ENCODE data around the gene KCNQ1.

KCNQ1 gene

GRCh38 chr11:2434506-2435255 is 10.1 kb upstream of the KCNQ1 start:
- H4K91ac ChIP-seq (ENCODE audit: low read length), result no peak overlapping the region
- WGBS, result 84% methylated on average over 10 of the region's 11 CpGs
- no peak overlapping the region for H2BK15ac ChIP-seq (ENCODE audit: low read depth, poor library complexity, severe bottlenecking)
- no peaks in the 10 kb centered on the region for H3K79me1 ChIP-seq (replicated peaks; ENCODE audit: low read length, poor library complexity, severe bottlenecking)
- DNase-seq, result no peak
- H2BK12ac ChIP-seq (ENCODE audit: low read length in 2 of 2), result no peak overlapping the region
- H2AFZ ChIP-seq (ENCODE audit: low read depth, low read length), result no peak overlapping the region
- H4K8ac ChIP-seq (ENCODE audit: low read length), result no peak overlapping the region
- H3K27ac ChIP-seq (ENCODE audit: low read length, poor library complexity, severe bottlenecking), result no peak overlapping the region
- no peak overlapping the region for H3K9ac ChIP-seq (ENCODE audit: low read length)
- no peak overlapping the region for H3K4me2 ChIP-seq (ENCODE audit: low read length, poor library complexity, severe bottlenecking)
- H2BK120ac ChIP-seq (ENCODE audit: low read depth, low read length), result no peak overlapping the region
- no peaks in the 10 kb centered on the region for H3K36me3 ChIP-seq (ENCODE audit: control insufficient read depth in 1 of 2, insufficient read depth in 2 of 2, low read depth in 1 of 2, low read length in 2 of 2)
- no peak overlapping the region for H3K14ac ChIP-seq (ENCODE audit: low read length in 2 of 2)
- H2BK5ac ChIP-seq (ENCODE audit: low read depth, low read length, poor library complexity, severe bottlenecking), result no peak overlapping the region
- H3K9me3 ChIP-seq (ENCODE audit: control insufficient read depth, low read length), result peaks cover under 1% of the 10 kb centered on the region
- H3K4me3 ChIP-seq (ENCODE audit: insufficient read depth in 1 of 2, low read depth in 1 of 2, low read length in 2 of 2), result no peak overlapping the region
- no peak overlapping the region for H2AK5ac ChIP-seq (ENCODE audit: low read length, severe bottlenecking)
- H3K18ac ChIP-seq (ENCODE audit: low read depth in 1 of 2, low read length in 2 of 2), result no peak overlapping the region
- H3K23ac ChIP-seq (ENCODE audit: low read length in 2 of 2), result no peak overlapping the region
- no peak overlapping the region for H3K4ac ChIP-seq (ENCODE audit: low read depth in 1 of 2, low read length in 2 of 2)
- no peaks in the 10 kb centered on the region for H3K4me1 ChIP-seq (ENCODE audit: control insufficient read depth, insufficient read depth, low read depth, low read length)
- H3K27me3 ChIP-seq (ENCODE audit: control insufficient read depth in 1 of 2, insufficient read depth in 1 of 2, low read length in 2 of 2), result peaks cover 13 to 76% of the 10 kb centered on the region in 2 experiments

GRCh38 chr11:2435288-2436012 is 9.4 kb upstream of the KCNQ1 start:
- no peak overlapping the region for H2BK15ac ChIP-seq (ENCODE audit: low read depth, poor library complexity, severe bottlenecking)
- no peak overlapping the region for H2AK5ac ChIP-seq (ENCODE audit: low read length, severe bottlenecking)
- H2BK120ac ChIP-seq (ENCODE audit: low read depth, low read length), result no peak overlapping the region
- no peak overlapping the region for H4K8ac ChIP-seq (ENCODE audit: low read length)
- no peak overlapping the region for H3K4ac ChIP-seq (ENCODE audit: low read depth in 1 of 2, low read length in 2 of 2)
- H3K79me1 ChIP-seq (replicated peaks; ENCODE audit: low read length, poor library complexity, severe bottlenecking), result no peaks in the 10 kb centered on the region
- H3K36me3 ChIP-seq (ENCODE audit: control insufficient read depth in 1 of 2, insufficient read depth in 2 of 2, low read depth in 1 of 2, low read length in 2 of 2), result no peaks in the 10 kb centered on the region
- no peak overlapping the region for H3K9ac ChIP-seq (ENCODE audit: low read length)
- no peak overlapping the region for H2BK5ac ChIP-seq (ENCODE audit: low read depth, low read length, poor library complexity, severe bottlenecking)
- no peak overlapping the region for H3K18ac ChIP-seq (ENCODE audit: low read depth in 1 of 2, low read length in 2 of 2)
- H3K27me3 ChIP-seq (ENCODE audit: control insufficient read depth in 1 of 2, insufficient read depth in 1 of 2, low read length in 2 of 2), result peaks cover 18 to 83% of the 10 kb centered on the region in 2 experiments
- H3K9me3 ChIP-seq (ENCODE audit: control insufficient read depth, low read length), result peaks cover 3% of the 10 kb centered on the region
- H3K4me3 ChIP-seq (ENCODE audit: insufficient read depth in 1 of 2, low read depth in 1 of 2, low read length in 2 of 2), result no peak overlapping the region
- H2BK12ac ChIP-seq (ENCODE audit: low read length in 2 of 2), result no peak overlapping the region
- no peak overlapping the region for H4K91ac ChIP-seq (ENCODE audit: low read length)
- DNase-seq, result no peak
- no peak overlapping the region for H3K4me2 ChIP-seq (ENCODE audit: low read length, poor library complexity, severe bottlenecking)
- H3K4me1 ChIP-seq (ENCODE audit: control insufficient read depth, insufficient read depth, low read depth, low read length), result no peaks in the 10 kb centered on the region
- no peak overlapping the region for H3K27ac ChIP-seq (ENCODE audit: low read length, poor library complexity, severe bottlenecking)
- WGBS, result 74% methylated on average over 12 of the region's 12 CpGs
- H3K14ac ChIP-seq (ENCODE audit: low read length in 2 of 2), result no peak overlapping the region
- H2AFZ ChIP-seq (ENCODE audit: low read depth, low read length), result no peak overlapping the region
- H3K23ac ChIP-seq (ENCODE audit: low read length in 2 of 2), result no peak overlapping the region

- DNase-seq, result no peak
- no peak overlapping the region for H3K9ac ChIP-seq (ENCODE audit: low read length)
- H3K23ac ChIP-seq (ENCODE audit: low read length in 2 of 2), result no peak overlapping the region
- no peak overlapping the region for H2AK5ac ChIP-seq (ENCODE audit: low read length, severe bottlenecking)
- H3K27me3 ChIP-seq (ENCODE audit: control insufficient read depth in 1 of 2, insufficient read depth in 1 of 2, low read length in 2 of 2), result peaks cover 24 to 88% of the 10 kb centered on the region in 2 experiments
- H3K4me1 ChIP-seq (ENCODE audit: control insufficient read depth, insufficient read depth, low read depth, low read length), result no peaks in the 10 kb centered on the region
- H4K8ac ChIP-seq (ENCODE audit: low read length), result no peak overlapping the region
- H3K4ac ChIP-seq (ENCODE audit: low read depth in 1 of 2, low read length in 2 of 2), result no peak overlapping the region
- H3K4me2 ChIP-seq (ENCODE audit: low read length, poor library complexity, severe bottlenecking), result no peak overlapping the region
- no peaks in the 10 kb centered on the region for H3K79me1 ChIP-seq (replicated peaks; ENCODE audit: low read length, poor library complexity, severe bottlenecking)
- 81% methylated on average over 10 of the region's 10 CpGs for WGBS
- H4K91ac ChIP-seq (ENCODE audit: low read length), result peak overlapping the region; percentile 8
- no peak overlapping the region for H3K27ac ChIP-seq (ENCODE audit: low read length, poor library complexity, severe bottlenecking)
- H2BK15ac ChIP-seq (ENCODE audit: low read depth, poor library complexity, severe bottlenecking), result no peak overlapping the region
- no peak overlapping the region for H2BK120ac ChIP-seq (ENCODE audit: low read depth, low read length)
- H3K18ac ChIP-seq (ENCODE audit: low read depth in 1 of 2, low read length in 2 of 2), result no peak overlapping the region
- no peak overlapping the region for H2AFZ ChIP-seq (ENCODE audit: low read depth, low read length)
- no peak overlapping the region for H3K14ac ChIP-seq (ENCODE audit: low read length in 2 of 2)
- H2BK12ac ChIP-seq (ENCODE audit: low read length in 2 of 2), result no peak overlapping the region
- no peaks in the 10 kb centered on the region for H3K36me3 ChIP-seq (ENCODE audit: control insufficient read depth in 1 of 2, insufficient read depth in 2 of 2, low read depth in 1 of 2, low read length in 2 of 2)
- peaks cover 3% of the 10 kb centered on the region for H3K9me3 ChIP-seq (ENCODE audit: control insufficient read depth, low read length)
- H2BK5ac ChIP-seq (ENCODE audit: low read depth, low read length, poor library complexity, severe bottlenecking), result no peak overlapping the region
- no peak overlapping the region for H3K4me3 ChIP-seq (ENCODE audit: insufficient read depth in 1 of 2, low read depth in 1 of 2, low read length in 2 of 2)
Measured at GRCh38 chr11:2436013-2436520, 8.7 kb upstream of the KCNQ1 start.

- Histone ChIP-seq H3K9me3 (ENCODE audit: control insufficient read depth, low read length) (peaks cover 3% of the 10 kb centered on the region), H3K79me1 (replicated peaks; ENCODE audit: low read length, poor library complexity, severe bottlenecking) (no peaks in the 10 kb centered on the region), H3K27me3 (ENCODE audit: control insufficient read depth in 1 of 2, insufficient read depth in 1 of 2, low read length in 2 of 2) (peaks cover 29 to 87% of the 10 kb centered on the region in 2 experiments), H3K18ac (ENCODE audit: low read depth in 1 of 2, low read length in 2 of 2) (no peak overlapping the region), H3K4me3 (ENCODE audit: insufficient read depth in 1 of 2, low read depth in 1 of 2, low read length in 2 of 2) (no peak overlapping the region), H2BK120ac (ENCODE audit: low read depth, low read length) (no peak overlapping the region), H3K4me2 (ENCODE audit: low read length, poor library complexity, severe bottlenecking) (no peak overlapping the region), H3K9ac (ENCODE audit: low read length) (no peak overlapping the region), H3K36me3 (ENCODE audit: control insufficient read depth in 1 of 2, insufficient read depth in 2 of 2, low read depth in 1 of 2, low read length in 2 of 2) (no peaks in the 10 kb centered on the region), H3K27ac (ENCODE audit: low read length, poor library complexity, severe bottlenecking) (no peak overlapping the region), H3K4me1 (ENCODE audit: control insufficient read depth, insufficient read depth, low read depth, low read length) (no peaks in the 10 kb centered on the region), H2BK5ac (ENCODE audit: low read depth, low read length, poor library complexity, severe bottlenecking) (no peak overlapping the region), H3K23ac (ENCODE audit: low read length in 2 of 2) (no peak overlapping the region), H2BK15ac (ENCODE audit: low read depth, poor library complexity, severe bottlenecking) (no peak overlapping the region), H4K8ac (ENCODE audit: low read length) (no peak overlapping the region), H2AFZ (ENCODE audit: low read depth, low read length) (no peak overlapping the region), H3K14ac (ENCODE audit: low read length in 2 of 2) (no peak overlapping the region), H2BK12ac (ENCODE audit: low read length in 2 of 2) (no peak overlapping the region), H3K4ac (ENCODE audit: low read depth in 1 of 2, low read length in 2 of 2) (no peak overlapping the region), H2AK5ac (ENCODE audit: low read length, severe bottlenecking) (no peak overlapping the region), H4K91ac (ENCODE audit: low read length) (peak overlapping the region; percentile 8)
- WGBS, result 91% methylated on average over 12 of the region's 13 CpGs
- DNase-seq, result no peak
Measured at GRCh38 chr11:2436521-2437031, 8.2 kb upstream of the KCNQ1 start.

Data from mesenchymal stem cell (in vitro differentiated cells and primary cell).